ENCODE data around the gene ISX.

- TF ChIP-seq CTCF (IDR thresholded peaks at IDR 0.05; ENCODE audit: low read depth, low read length) = no peak
- TF ChIP-seq POLR2A (IDR thresholded peaks at IDR 0.05; ENCODE audit: extremely low read depth, insufficient read length) = no peak
- TF ChIP-seq MAX (IDR thresholded peaks at IDR 0.05; ENCODE audit: low read depth, low read length) = no peak
- no peak for TF ChIP-seq MYC (IDR thresholded peaks at IDR 0.05; ENCODE audit: low read depth, low read length)
Measured at GRCh38 chr22:35033635-35034296, 32.2 kb upstream of the ISX start.

Measured in NB4 (cell line).